ENCODE measurements around the gene STRN3.

STRN3 gene

DNA sequence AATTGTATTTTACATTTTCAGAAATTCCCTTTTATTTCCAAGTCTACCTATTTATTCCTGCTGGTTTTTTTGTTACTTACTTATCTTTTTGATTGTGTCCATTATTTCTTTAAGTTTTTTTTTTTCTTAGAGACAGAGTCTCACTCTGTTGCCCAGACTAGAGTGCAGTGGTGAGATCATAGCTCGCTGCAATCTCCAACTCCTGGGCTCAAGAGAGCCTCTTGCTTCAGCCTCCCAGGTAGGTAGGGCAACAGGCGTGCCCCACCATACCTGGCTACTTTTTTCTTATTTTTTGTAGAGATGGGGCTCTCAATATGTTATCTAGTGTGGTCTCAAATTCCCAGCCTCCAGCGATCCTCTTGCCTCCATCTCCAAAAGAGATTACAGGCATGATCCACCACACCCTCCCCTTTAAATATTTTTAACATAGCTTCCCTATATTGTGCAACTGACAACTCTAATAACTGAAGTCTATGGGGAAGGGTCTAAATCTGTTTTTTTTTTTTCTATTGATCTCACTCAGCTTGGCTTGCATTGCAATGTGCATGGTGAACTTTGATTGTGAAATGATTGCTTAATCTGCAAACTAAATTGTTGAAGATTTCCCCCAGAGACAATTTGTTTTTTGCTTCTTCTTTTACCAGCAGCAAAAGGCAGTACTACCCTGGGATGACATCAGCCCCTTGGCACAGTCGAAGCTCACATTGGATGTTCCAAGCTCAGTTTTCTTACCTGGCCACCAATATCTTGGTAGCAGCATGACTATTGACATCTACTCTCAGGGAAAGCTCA is 177.5 kb downstream of the STRN3 start:
- DNase-seq (no peak), ATAC-seq (no peak)
- no peak overlapping the region for H3K4me3 Mint-ChIP-seq
- H3K4me1 Mint-ChIP-seq = peaks cover 2% of the 10 kb centered on the region
- no peaks in the 10 kb centered on the region for H3K9me3 Mint-ChIP-seq
- H3K27me3 Mint-ChIP-seq = peaks cover 31% of the 10 kb centered on the region
- H3K27ac Mint-ChIP-seq = no peak overlapping the region
- H3K36me3 Mint-ChIP-seq (ENCODE audit: low read depth) = no peaks in the 10 kb centered on the region
